ENCODE results near the gene HELT. TPM values are rescaled to one million over a fixed set of nuclear protein-coding genes. Genes with fewer than 3 reads are reported as not detected.

Gene HELT
- polyA plus RNA-seq, 1 experiment, result not detected

GRCh38 chr4:185003596-185004351 is 14.5 kb upstream of the HELT start:
- DNase-seq (ENCODE audit: low read depth, low spot score), result no peak
- peaks cover 13% of the 10 kb centered on the region for H3K27me3 ChIP-seq (ENCODE audit: control insufficient read depth, insufficient read depth, low read length)
- no peaks in the 10 kb centered on the region; the same call in 1 of the 2 replicates for H3K9me3 ChIP-seq (ENCODE audit: control insufficient read depth, insufficient read depth, low read length)
- H3K4me3 ChIP-seq (ENCODE audit: low read depth, low read length), result no peak overlapping the region
- no peak overlapping the region for H3K27ac ChIP-seq (ENCODE audit: low read depth, low read length)
- POLR2A ChIA-PET, result no interaction called here
- no peak for TF ChIP-seq CTCF (IDR thresholded peaks at IDR 0.05; ENCODE audit: low read depth, low read length)
- CTCF ChIA-PET, result no interaction called here

- Histone ChIP-seq H3K4me3 (ENCODE audit: low read depth, low read length) (peak overlapping the region; percentile 39; the same call in 1 of the 2 replicates), H3K27me3 (ENCODE audit: control insufficient read depth, insufficient read depth, low read length) (peaks cover 14% of the 10 kb centered on the region), H3K9me3 (ENCODE audit: control insufficient read depth, insufficient read depth, low read length) (no peaks in the 10 kb centered on the region; the same call in 1 of the 2 replicates), H3K27ac (ENCODE audit: low read depth, low read length) (no peak overlapping the region)
- CTCF ChIA-PET, result interaction anchor here (0.6 to 1.6 kb wide), 17 partner anchors 9 to 259 kb away, joined by 3 to 23 read pairs (median 5); partner anchors contain the start of genes HELT and SLC25A4
- POLR2A ChIA-PET, result no interaction called here
- no peak for DNase-seq (ENCODE audit: low read depth, low spot score)
- TF ChIP-seq CTCF (IDR thresholded peaks at IDR 0.05; ENCODE audit: low read depth, low read length), result no peak
These were observed 13.6 kb upstream of the HELT start for GRCh38 chr4:185004562-185005218.

- H3K4me3 ChIP-seq (ENCODE audit: low read depth, low read length), result peak overlapping the region; percentile 39; the same call in 1 of the 2 replicates
- no peaks in the 10 kb centered on the region; the same call in 1 of the 2 replicates for H3K9me3 ChIP-seq (ENCODE audit: control insufficient read depth, insufficient read depth, low read length)
- ChIA-PET POLR2A (no interaction called here), CTCF (interaction anchor here (0.5 to 1.6 kb wide), 25 partner anchors 9 to 1023 kb away, joined by 3 to 23 read pairs (median 4); partner anchors contain the start of genes HELT and SLC25A4)
- DNase-seq (ENCODE audit: low read depth, low spot score), result peak; percentile 36
- no peak overlapping the region for H3K27ac ChIP-seq (ENCODE audit: low read depth, low read length)
- peaks cover 14% of the 10 kb centered on the region for H3K27me3 ChIP-seq (ENCODE audit: control insufficient read depth, insufficient read depth, low read length)
- TF ChIP-seq CTCF (IDR thresholded peaks at IDR 0.05; ENCODE audit: low read depth, low read length), result peak; percentile 96
These were observed 13.0 kb upstream of the HELT start for GRCh38 chr4:185005219-185005819.

GRCh38 chr4:185011408-185011807 is 6.9 kb upstream of the HELT start:
- no peaks in the 10 kb centered on the region for H3K9me3 ChIP-seq (ENCODE audit: control insufficient read depth, insufficient read depth, low read length)
- peaks cover 42% of the 10 kb centered on the region for H3K27me3 ChIP-seq (ENCODE audit: control insufficient read depth, insufficient read depth, low read length)
- ChIA-PET POLR2A (no interaction called here), CTCF (interaction anchor here (1.0 to 1.4 kb wide), 3 partner anchors 27 to 266 kb away, joined by 3 to 4 read pairs (median 4); no protein-coding TSS in a partner anchor)
- H3K27ac ChIP-seq (ENCODE audit: low read depth, low read length), result no peak overlapping the region
- no peak for DNase-seq (ENCODE audit: low read depth, low spot score)
- H3K4me3 ChIP-seq (ENCODE audit: low read depth, low read length), result no peak overlapping the region
- peak; percentile 52 for TF ChIP-seq CTCF (IDR thresholded peaks at IDR 0.05; ENCODE audit: low read depth, low read length)

Data from AG04450 (cell line).